Panc1 (cell line): ENCODE measurements around the gene PDZRN4. TPM values are rescaled to one million over a fixed set of nuclear protein-coding genes. Genes with fewer than 3 reads are reported as not detected.

ENCODE experiments used
- ATAC-seq: fragments of 200-7000 bp; cut with Tn5 transposase; 2 replicates; pipeline ENCODE4 v1.9.1; 2020; ENCODE audit warnings: mild to moderate bottlenecking, moderate library complexity
- BruUV-seq: library from RNA; stranded (reverse); fragments of 400-500 nt; replicated peaks from 2 replicates; lab custom pipeline; 2021; lab: Mats Ljungman, UMichigan
- CTCF ChIA-PET: fragments of 300-600 bp; sonication (Branson Sonifier 250); formaldehyde crosslinking; loops from one replicate; lab custom pipeline; 2022; ENCODE audit warnings: antibody characterized with exemption; lab: Charles Lee
- POLR2A ChIA-PET: fragments of 300-600 bp; sonication (Branson Sonifier 250); formaldehyde crosslinking; loops from one replicate; lab custom pipeline; 2022; ENCODE audit warnings: antibody characterized with exemption; lab: Charles Lee
- DNase-seq: peaks from one replicate; pipeline ENCODE4 v3.0.0-alpha.2; 2010; ENCODE audit warnings: low read depth, low spot score
- H3K27ac ChIP-seq: 2 replicates; pipeline ENCODE4 v1.5.1; 2011; ENCODE audit warnings: mild to moderate bottlenecking, low read length, inconsistent platforms
- H3K27me3 ChIP-seq: fragments of 200-500 bp; sonication (Bioruptor generic); 2 replicates; pipeline ENCODE4 v1.6.0; 2014; ENCODE audit warnings: low read length, inconsistent platforms; ENCODE audit not compliant: control insufficient read depth, insufficient read depth
- H3K36me3 ChIP-seq: fragments of 200-500 bp; sonication (Bioruptor generic); 2 replicates; pipeline ENCODE4 v1.5.1; 2014; ENCODE audit warnings: inconsistent platforms, mild to moderate bottlenecking, low read length, moderate library complexity; ENCODE audit not compliant: control insufficient read depth, insufficient read depth
- H3K4me1 ChIP-seq: 2 replicates; pipeline ENCODE4 v1.5.1; 2011; ENCODE audit warnings: inconsistent platforms, mild to moderate bottlenecking, low read length, moderate library complexity; ENCODE audit not compliant: control insufficient read depth, insufficient read depth
- H3K4me3 ChIP-seq, 2 experiments: 2 replicates each; pipeline ENCODE4 v1.5.1; 2011 to 2012; ENCODE audit warnings: low read depth in 2 of 2, low read length in 2 of 2, mild to moderate bottlenecking in 2 of 2, inconsistent platforms in 1 of 2, moderate library complexity in 1 of 2
- H3K9me3 ChIP-seq: fragments of 200-500 bp; sonication (Bioruptor generic); 2 replicates; pipeline ENCODE4 v1.5.1; 2014; ENCODE audit warnings: low read depth, mild to moderate bottlenecking, inconsistent platforms, low read length, moderate library complexity; ENCODE audit not compliant: control insufficient read depth, insufficient read depth
- POLR2AphosphoS5 ChIP-seq: IDR thresholded peaks from 2 replicates; pipeline ENCODE4 v1.6.1; 2012; ENCODE audit warnings: mild to moderate bottlenecking, low read depth, low read length, moderate library complexity
- SIN3A ChIP-seq: IDR thresholded peaks from 2 replicates; pipeline ENCODE4 v1.6.1; 2012; ENCODE audit warnings: low read depth, mild to moderate bottlenecking, low read length, moderate library complexity, borderline replicate concordance; ENCODE audit not compliant: insufficient read depth
- TCF7L2 ChIP-seq: IDR thresholded peaks from 2 replicates; pipeline ENCODE4 v1.6.1; 2011; ENCODE audit warnings: mild to moderate bottlenecking, low read depth, low read length, inconsistent platforms
- in situ Hi-C: cut with HindIII; loops from 2 replicates; pipeline ENCODE4 v1.10.0; 2016; ENCODE audit warnings: low sequenced_read_pairs, low pct_unique_long_range_greater_than_20kb
- intact Hi-C: fragments of 100-400 bp; cut with micrococcal nuclease; formaldehyde crosslinking; loops from one replicate; pipeline ENCODE4 v1.10.0; 2022; ENCODE audit not compliant: unreplicated experiment
- total RNA-seq: library from RNA; stranded (reverse); gene quantifications from one replicate; pipeline ENCODE4 v1.2.1, GENCODE V29; 2021; ENCODE audit not compliant: unreplicated experiment
- TF ChIP-seq, protein P1 (sequence below), 2 experiments: IDR thresholded peaks; 2 replicates each; pipeline ENCODE4 v1.6.1; 2011 to 2012; ENCODE audit warnings: low read depth in 2 of 2, control low read depth in 1 of 2, low read length in 1 of 2, mild to moderate bottlenecking in 1 of 2, moderate library complexity in 1 of 2; ENCODE audit not compliant: insufficient read depth in 1 of 2
- TF ChIP-seq, protein P2 (sequence below): fragments of 450-650 bp; IDR thresholded peaks from 2 replicates; pipeline ENCODE4 v1.5.1; 2017; ENCODE audit warnings: mild to moderate bottlenecking

PDZRN4 gene
- total RNA-seq, 1 experiment from 2014 or later, result not detected

DNA sequence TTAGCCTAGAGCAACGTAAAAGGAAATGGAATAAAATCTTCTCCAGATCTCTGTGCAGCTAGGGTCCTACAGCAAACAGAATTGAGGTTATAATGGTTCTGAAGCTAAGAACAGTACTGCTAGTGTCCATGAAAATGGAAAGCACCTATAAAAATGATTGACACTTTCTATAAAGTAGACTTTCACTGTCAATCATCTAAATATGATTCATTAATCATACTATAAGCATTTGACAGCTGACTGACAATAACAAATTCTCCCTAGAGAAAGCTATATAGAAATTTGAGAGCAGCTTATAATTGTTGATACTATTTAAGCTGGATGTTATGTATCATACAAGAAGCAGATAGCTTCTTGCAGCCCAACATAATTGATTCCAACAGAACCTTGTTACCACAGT, 80.9 kb downstream of the PDZRN4 start:
- Histone ChIP-seq H3K27me3 (no peaks in the 10 kb centered on the region), H3K36me3 (no peaks in the 10 kb centered on the region), H3K4me1 (no peaks in the 10 kb centered on the region), H3K27ac (no peak overlapping the region), H3K9me3 (no peaks in the 10 kb centered on the region), H3K4me3 (no peak overlapping the region)
- POLR2A ChIA-PET, result no interaction called here
- no peak for ATAC-seq
- DNase-seq, result no peak
- in situ Hi-C loops (no loop called here), intact Hi-C loops (no loop called here)
- no TSS peak for BruUV-seq
- CTCF ChIA-PET, result no interaction called here
- TF ChIP-seq SIN3A (no peak), POLR2AphosphoS5 (no peak), TCF7L2 (no peak)
- TF ChIP-seq, protein P1, sequence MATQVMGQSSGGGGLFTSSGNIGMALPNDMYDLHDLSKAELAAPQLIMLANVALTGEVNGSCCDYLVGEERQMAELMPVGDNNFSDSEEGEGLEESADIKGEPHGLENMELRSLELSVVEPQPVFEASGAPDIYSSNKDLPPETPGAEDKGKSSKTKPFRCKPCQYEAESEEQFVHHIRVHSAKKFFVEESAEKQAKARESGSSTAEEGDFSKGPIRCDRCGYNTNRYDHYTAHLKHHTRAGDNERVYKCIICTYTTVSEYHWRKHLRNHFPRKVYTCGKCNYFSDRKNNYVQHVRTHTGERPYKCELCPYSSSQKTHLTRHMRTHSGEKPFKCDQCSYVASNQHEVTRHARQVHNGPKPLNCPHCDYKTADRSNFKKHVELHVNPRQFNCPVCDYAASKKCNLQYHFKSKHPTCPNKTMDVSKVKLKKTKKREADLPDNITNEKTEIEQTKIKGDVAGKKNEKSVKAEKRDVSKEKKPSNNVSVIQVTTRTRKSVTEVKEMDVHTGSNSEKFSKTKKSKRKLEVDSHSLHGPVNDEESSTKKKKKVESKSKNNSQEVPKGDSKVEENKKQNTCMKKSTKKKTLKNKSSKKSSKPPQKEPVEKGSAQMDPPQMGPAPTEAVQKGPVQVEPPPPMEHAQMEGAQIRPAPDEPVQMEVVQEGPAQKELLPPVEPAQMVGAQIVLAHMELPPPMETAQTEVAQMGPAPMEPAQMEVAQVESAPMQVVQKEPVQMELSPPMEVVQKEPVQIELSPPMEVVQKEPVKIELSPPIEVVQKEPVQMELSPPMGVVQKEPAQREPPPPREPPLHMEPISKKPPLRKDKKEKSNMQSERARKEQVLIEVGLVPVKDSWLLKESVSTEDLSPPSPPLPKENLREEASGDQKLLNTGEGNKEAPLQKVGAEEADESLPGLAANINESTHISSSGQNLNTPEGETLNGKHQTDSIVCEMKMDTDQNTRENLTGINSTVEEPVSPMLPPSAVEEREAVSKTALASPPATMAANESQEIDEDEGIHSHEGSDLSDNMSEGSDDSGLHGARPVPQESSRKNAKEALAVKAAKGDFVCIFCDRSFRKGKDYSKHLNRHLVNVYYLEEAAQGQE (IDR thresholded peaks at IDR 0.05; ENCODE audit: insufficient read depth in 1 of 2, low read depth in 2 of 2, low read length in 1 of 2), result no peak
- TF ChIP-seq, protein P2, sequence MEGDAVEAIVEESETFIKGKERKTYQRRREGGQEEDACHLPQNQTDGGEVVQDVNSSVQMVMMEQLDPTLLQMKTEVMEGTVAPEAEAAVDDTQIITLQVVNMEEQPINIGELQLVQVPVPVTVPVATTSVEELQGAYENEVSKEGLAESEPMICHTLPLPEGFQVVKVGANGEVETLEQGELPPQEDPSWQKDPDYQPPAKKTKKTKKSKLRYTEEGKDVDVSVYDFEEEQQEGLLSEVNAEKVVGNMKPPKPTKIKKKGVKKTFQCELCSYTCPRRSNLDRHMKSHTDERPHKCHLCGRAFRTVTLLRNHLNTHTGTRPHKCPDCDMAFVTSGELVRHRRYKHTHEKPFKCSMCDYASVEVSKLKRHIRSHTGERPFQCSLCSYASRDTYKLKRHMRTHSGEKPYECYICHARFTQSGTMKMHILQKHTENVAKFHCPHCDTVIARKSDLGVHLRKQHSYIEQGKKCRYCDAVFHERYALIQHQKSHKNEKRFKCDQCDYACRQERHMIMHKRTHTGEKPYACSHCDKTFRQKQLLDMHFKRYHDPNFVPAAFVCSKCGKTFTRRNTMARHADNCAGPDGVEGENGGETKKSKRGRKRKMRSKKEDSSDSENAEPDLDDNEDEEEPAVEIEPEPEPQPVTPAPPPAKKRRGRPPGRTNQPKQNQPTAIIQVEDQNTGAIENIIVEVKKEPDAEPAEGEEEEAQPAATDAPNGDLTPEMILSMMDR, result no peak

DNA sequence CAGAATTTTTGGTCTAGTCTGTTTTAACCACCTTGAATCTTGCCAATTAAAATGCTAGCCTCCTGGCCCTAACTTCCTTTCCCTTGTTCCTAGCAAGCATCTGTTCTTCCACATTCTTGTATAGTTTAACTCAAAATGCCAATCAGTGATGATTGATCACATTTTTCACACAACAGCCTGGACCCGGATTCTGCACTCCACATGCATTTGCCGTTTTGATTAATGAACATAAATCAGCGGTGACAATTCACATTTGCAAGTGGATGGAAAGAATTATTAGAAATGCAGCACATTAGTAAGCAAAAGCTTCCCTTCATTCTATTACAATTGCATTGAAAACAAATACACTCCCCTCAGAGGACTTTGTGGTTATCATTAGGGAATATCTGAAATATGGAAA, 83.4 kb downstream of the PDZRN4 start:
- no peak overlapping the region for H3K4me3 ChIP-seq
- H3K9me3 ChIP-seq, result no peaks in the 10 kb centered on the region
- TF ChIP-seq, protein P2, result no peak
- no peak for TF ChIP-seq POLR2AphosphoS5
- TF ChIP-seq, protein P1 (IDR thresholded peaks at IDR 0.05; ENCODE audit: insufficient read depth in 1 of 2, low read depth in 2 of 2, low read length in 1 of 2), result no peak
- TF ChIP-seq TCF7L2, result no peak
- no peak for TF ChIP-seq SIN3A
- H3K27me3 ChIP-seq, result no peaks in the 10 kb centered on the region
- H3K36me3 ChIP-seq, result no peaks in the 10 kb centered on the region
- POLR2A ChIA-PET, result no interaction called here
- DNase-seq (no peak), ATAC-seq (no peak)
- intact Hi-C loops (no loop called here), in situ Hi-C loops (no loop called here)
- H3K27ac ChIP-seq, result no peak overlapping the region
- BruUV-seq, result no TSS peak
- H3K4me1 ChIP-seq, result no peaks in the 10 kb centered on the region
- CTCF ChIA-PET, result no interaction called here
